Measurements from ENCODE around the gene ILF3. TPM values are rescaled to one million over a fixed set of nuclear protein-coding genes. Genes with fewer than 3 reads are reported as not detected.
A peak's percentile ranks its signal among the peaks of the same experiment; 100 is the strongest.

Gene ILF3
- total and polyA plus RNA-seq, 2 donors (not counting 1 experiment from before 2014, with no cell fraction given) = 78.4 to 109 TPM

GRCh38 chr19:10686661-10687517, 32.7 kb downstream of the ILF3 start:
- DNase-seq (ENCODE audit: low read depth in 2 of 2) = peak; percentile 30 to 64
- Histone ChIP-seq H3K4me3 (replicated peaks in 1 of 4; ENCODE audit: control extremely low read depth in 1 of 4, insufficient read depth in 1 of 4, low read depth in 3 of 4, low read length in 4 of 4) (no peak overlapping the region), H3K27me3 (ENCODE audit: control insufficient read depth, insufficient read depth, low read length) (no peaks in the 10 kb centered on the region), H3K79me2 (ENCODE audit: control insufficient read depth, insufficient read depth, low read length) (peaks cover 12% of the 10 kb centered on the region), H4K20me1 (ENCODE audit: control insufficient read depth, extremely low read depth, insufficient read depth, low read length) (no peaks in the 10 kb centered on the region), H3K9me3 (ENCODE audit: control insufficient read depth, insufficient read depth, low read depth, low read length) (no peaks in the 10 kb centered on the region), H3K27ac (ENCODE audit: insufficient read depth, low read length) (peak overlapping the region; percentile 56), H3K9ac (ENCODE audit: insufficient read depth, low read length) (no peak overlapping the region), H3K4me2 (ENCODE audit: extremely low read depth, insufficient read depth, low read length) (peak overlapping the region; percentile 8), H3K4me1 (ENCODE audit: control insufficient read depth, extremely low read depth, insufficient read depth, low read length) (peaks cover 2% of the 10 kb centered on the region), H3K36me3 (ENCODE audit: control insufficient read depth, insufficient read depth, low read length) (peaks cover 57% of the 10 kb centered on the region), H2AFZ (ENCODE audit: low read length) (no peak overlapping the region)
- no peak for TF ChIP-seq CTCF (conservative IDR thresholded peaks at IDR 0.05 in 1 of 2, IDR thresholded peaks at IDR 0.05 in 1 of 2; ENCODE audit: low read depth in 1 of 2, low read length in 2 of 2)
- TF ChIP-seq EZH2 (IDR thresholded peaks at IDR 0.05; ENCODE audit: low read length, missing control alignments) = no peak

GRCh38 chr19:10687518-10688288, 33.6 kb downstream of the ILF3 start:
- Histone ChIP-seq H3K4me3 (replicated peaks in 1 of 4; ENCODE audit: control extremely low read depth in 1 of 4, insufficient read depth in 1 of 4, low read depth in 3 of 4, low read length in 4 of 4) (no peak overlapping the region), H3K79me2 (ENCODE audit: control insufficient read depth, insufficient read depth, low read length) (peaks cover 9% of the 10 kb centered on the region), H3K27me3 (ENCODE audit: control insufficient read depth, insufficient read depth, low read length) (no peaks in the 10 kb centered on the region), H3K36me3 (ENCODE audit: control insufficient read depth, insufficient read depth, low read length) (peaks cover 52% of the 10 kb centered on the region), H4K20me1 (ENCODE audit: control insufficient read depth, extremely low read depth, insufficient read depth, low read length) (peaks cover 2% of the 10 kb centered on the region), H3K9me3 (ENCODE audit: control insufficient read depth, insufficient read depth, low read depth, low read length) (no peaks in the 10 kb centered on the region), H3K4me2 (ENCODE audit: extremely low read depth, insufficient read depth, low read length) (no peak overlapping the region), H3K27ac (ENCODE audit: insufficient read depth, low read length) (no peak overlapping the region), H2AFZ (ENCODE audit: low read length) (no peak overlapping the region), H3K4me1 (ENCODE audit: control insufficient read depth, extremely low read depth, insufficient read depth, low read length) (peaks cover 2% of the 10 kb centered on the region), H3K9ac (ENCODE audit: insufficient read depth, low read length) (no peak overlapping the region)
- no peak for TF ChIP-seq EZH2 (IDR thresholded peaks at IDR 0.05; ENCODE audit: low read length, missing control alignments)
- no peak for TF ChIP-seq CTCF (conservative IDR thresholded peaks at IDR 0.05 in 1 of 2, IDR thresholded peaks at IDR 0.05 in 1 of 2; ENCODE audit: low read depth in 1 of 2, low read length in 2 of 2)
- no peak for DNase-seq (ENCODE audit: low read depth in 2 of 2)

GRCh38 chr19:10688545-10689280, 34.6 kb downstream of the ILF3 start:
- no peak overlapping the region for H2AFZ ChIP-seq (ENCODE audit: low read length)
- H3K9me3 ChIP-seq (ENCODE audit: control insufficient read depth, insufficient read depth, low read depth, low read length) = no peaks in the 10 kb centered on the region
- peaks cover 2% of the 10 kb centered on the region for H3K4me1 ChIP-seq (ENCODE audit: control insufficient read depth, extremely low read depth, insufficient read depth, low read length)
- H4K20me1 ChIP-seq (ENCODE audit: control insufficient read depth, extremely low read depth, insufficient read depth, low read length) = peaks cover 2% of the 10 kb centered on the region
- no peak for DNase-seq (ENCODE audit: low read depth in 2 of 2)
- H3K4me3 ChIP-seq (replicated peaks in 1 of 4; ENCODE audit: control extremely low read depth in 1 of 4, insufficient read depth in 1 of 4, low read depth in 3 of 4, low read length in 4 of 4) = no peak overlapping the region
- no peaks in the 10 kb centered on the region for H3K27me3 ChIP-seq (ENCODE audit: control insufficient read depth, insufficient read depth, low read length)
- H3K79me2 ChIP-seq (ENCODE audit: control insufficient read depth, insufficient read depth, low read length) = peaks cover 7% of the 10 kb centered on the region
- H3K9ac ChIP-seq (ENCODE audit: insufficient read depth, low read length) = no peak overlapping the region
- H3K36me3 ChIP-seq (ENCODE audit: control insufficient read depth, insufficient read depth, low read length) = peaks cover 43% of the 10 kb centered on the region
- H3K4me2 ChIP-seq (ENCODE audit: extremely low read depth, insufficient read depth, low read length) = no peak overlapping the region
- no peak for TF ChIP-seq CTCF (conservative IDR thresholded peaks at IDR 0.05 in 1 of 2, IDR thresholded peaks at IDR 0.05 in 1 of 2; ENCODE audit: low read depth in 1 of 2, low read length in 2 of 2)
- no peak for TF ChIP-seq EZH2 (IDR thresholded peaks at IDR 0.05; ENCODE audit: low read length, missing control alignments)
- no peak overlapping the region for H3K27ac ChIP-seq (ENCODE audit: insufficient read depth, low read length)
